ENCODE results near the gene ARL6IP6. TPM values are rescaled to one million over a fixed set of nuclear protein-coding genes. Genes with fewer than 3 reads are reported as not detected.

ARL6IP6 gene
- total RNA-seq: 10 to 100 TPM; 19.0 to 28.5 TPM
- polyA plus RNA-seq (ENCODE audit: insufficient read length in 2 of 2): 10 to 100 TPM; 39.9 to 59.5 TPM
- long read RNA-seq, donor 1, transcript ARL6IP6-201 (4 exons, 2,805 nt): major isoform, 20 of 20 reads
- long read RNA-seq, donor 1, partial matches to known transcripts: 0 of 20 reads
- long read RNA-seq, donor 1, other reads (novel, unspliced or antisense): 0 of 20 reads
- long read RNA-seq, donor 2, transcript ARL6IP6-201 (4 exons, 2,805 nt): major isoform, 13 of 15 reads
- long read RNA-seq, donor 2, partial matches to known transcripts: 0 of 15 reads
- long read RNA-seq, donor 2, other reads (novel, unspliced or antisense): 0 of 15 reads
- long read RNA-seq, donor 3, transcript ARL6IP6-201 (4 exons, 2,805 nt): major isoform, 10 of 11 reads
- long read RNA-seq, donor 3, partial matches to known transcripts: 0 of 11 reads
- long read RNA-seq, donor 3, other reads (novel, unspliced or antisense): 0 of 11 reads
- long read RNA-seq, donor 4, transcript ARL6IP6-201 (4 exons, 2,805 nt): major isoform, 28 of 29 reads
- long read RNA-seq, donor 4, partial matches to known transcripts: 0 of 29 reads
- long read RNA-seq, donor 4, other reads (novel, unspliced or antisense): 0 of 29 reads

DNA sequence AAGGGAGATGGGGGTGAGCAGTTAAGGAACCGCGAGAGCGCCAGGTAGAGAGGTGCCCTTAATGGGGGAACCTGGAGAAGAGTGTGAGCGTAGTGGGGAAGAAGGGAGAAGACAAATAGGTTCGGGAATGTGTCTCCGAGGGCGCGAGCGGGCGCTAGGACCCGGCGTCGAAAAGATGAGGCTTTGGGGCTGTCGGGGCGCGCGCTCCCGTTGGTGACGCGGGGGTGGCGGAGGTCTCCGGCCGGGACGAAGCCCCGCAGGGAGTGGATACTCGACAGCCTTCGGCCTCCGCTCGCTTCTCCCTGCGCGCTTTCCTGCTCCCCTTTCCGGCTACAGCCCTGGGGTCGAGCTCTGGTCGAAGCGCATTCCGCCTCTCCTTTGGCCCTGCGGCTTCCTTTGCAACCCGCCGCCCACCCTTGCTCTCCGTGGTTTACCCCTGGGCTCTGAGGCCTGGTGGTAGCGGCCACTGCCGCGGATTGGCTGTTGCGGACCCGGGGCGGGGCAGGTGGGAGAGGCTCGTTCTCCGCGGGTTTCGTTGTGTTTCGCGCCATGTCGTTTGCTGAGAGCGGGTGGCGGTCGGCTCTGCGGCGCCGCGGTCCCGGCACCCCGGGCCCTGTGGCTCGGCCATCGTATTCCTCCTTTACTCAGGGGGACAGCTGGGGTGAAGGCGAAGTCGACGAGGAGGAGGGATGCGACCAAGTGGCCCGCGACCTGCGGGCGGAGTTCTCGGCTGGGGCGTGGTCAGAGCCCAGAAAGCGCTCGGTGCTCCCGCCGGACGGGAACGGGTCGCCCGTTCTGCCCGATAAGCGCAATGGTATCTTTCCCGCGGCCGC lies at the start of gene ARL6IP6:
TSS of gene ARL6IP6 (plus strand) at position 545 of the 833 bp plus-strand sequence. CDS start at position 550, 5 bp downstream.
- no peaks in the 10 kb centered on the region for H3K9me3 ChIP-seq (ENCODE audit: control insufficient read depth, insufficient read depth, low read length)
- H3K27ac ChIP-seq (ENCODE audit: low read depth, low read length): peak within 1 kb of the TSS; percentile 99
- peak; percentile 84 to 98 (median 94) for DNase-seq (ENCODE audit: low read depth in 4 of 6, low spot score in 6 of 6)
- H3K4me1 ChIP-seq (ENCODE audit: control insufficient read depth, insufficient read depth, low read length): peaks cover 3% of the 10 kb centered on the region
- H3K27me3 ChIP-seq (ENCODE audit: control insufficient read depth, insufficient read depth, low read length): no peaks in the 10 kb centered on the region
- no peaks in the 10 kb centered on the region for H3K36me3 ChIP-seq (ENCODE audit: control insufficient read depth, insufficient read depth, low read length)
- WGBS (ENCODE audit: insufficient coverage): under 1% methylated on average over 87 of the region's 87 CpGs
- peak within 1 kb of the TSS; percentile 99 for H3K4me3 ChIP-seq (ENCODE audit: low read depth, low read length)

- DNase-seq (ENCODE audit: low read depth in 4 of 6, low spot score in 6 of 6): no peak
- Histone ChIP-seq H3K4me1 (ENCODE audit: control insufficient read depth, insufficient read depth, low read length) (no peaks in the 10 kb centered on the region), H3K27ac (ENCODE audit: low read depth, low read length) (no peak overlapping the region), H3K4me3 (ENCODE audit: low read depth, low read length) (no peak overlapping the region), H3K36me3 (ENCODE audit: control insufficient read depth, insufficient read depth, low read length) (peaks cover 16% of the 10 kb centered on the region), H3K9me3 (ENCODE audit: control insufficient read depth, insufficient read depth, low read length) (no peaks in the 10 kb centered on the region), H3K27me3 (ENCODE audit: control insufficient read depth, insufficient read depth, low read length) (no peaks in the 10 kb centered on the region)
- no CpG with 5 or more reads among the region's 4 CpGs for WGBS (ENCODE audit: insufficient coverage)
Observed at GRCh38 chr2:152674334-152674733, 44.1 kb upstream of the ARL6IP6 start.

DNA sequence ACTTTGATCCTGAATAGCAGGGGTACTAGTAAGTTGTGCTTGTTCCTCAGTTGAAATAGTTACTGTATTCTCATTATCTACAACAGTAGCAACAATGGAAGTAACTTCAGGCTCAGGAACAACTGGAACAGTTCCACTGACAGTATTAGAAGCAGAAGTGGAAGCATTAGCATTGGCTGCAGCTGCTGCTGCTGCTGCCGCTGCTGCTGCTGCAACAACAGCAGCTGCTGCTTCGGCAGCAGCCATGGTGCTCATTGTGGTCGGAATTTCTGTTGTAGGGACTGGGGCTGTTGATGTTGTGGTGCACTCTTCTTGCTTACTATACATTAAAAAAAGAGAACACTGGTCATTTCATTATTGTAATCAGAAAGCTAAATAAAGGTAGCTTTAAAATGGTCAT lies 42.0 kb upstream of the ARL6IP6 start:
- Histone ChIP-seq H3K36me3 (ENCODE audit: control insufficient read depth, insufficient read depth, low read length) (peaks cover 20% of the 10 kb centered on the region), H3K4me1 (ENCODE audit: control insufficient read depth, insufficient read depth, low read length) (no peaks in the 10 kb centered on the region), H3K27ac (ENCODE audit: low read depth, low read length) (no peak overlapping the region)

GRCh38 chr2:152678808-152679207 lies 39.6 kb upstream of the ARL6IP6 start:
- Histone ChIP-seq H3K4me3 (ENCODE audit: low read depth, low read length) (no peak overlapping the region), H3K27ac (ENCODE audit: low read depth, low read length) (no peak overlapping the region), H3K9me3 (ENCODE audit: control insufficient read depth, insufficient read depth, low read length) (no peaks in the 10 kb centered on the region), H3K27me3 (ENCODE audit: control insufficient read depth, insufficient read depth, low read length) (no peaks in the 10 kb centered on the region), H3K4me1 (ENCODE audit: control insufficient read depth, insufficient read depth, low read length) (no peaks in the 10 kb centered on the region), H3K36me3 (ENCODE audit: control insufficient read depth, insufficient read depth, low read length) (peaks cover 16% of the 10 kb centered on the region)
- no peak for DNase-seq (ENCODE audit: low read depth in 4 of 6, low spot score in 6 of 6)
- WGBS (ENCODE audit: insufficient coverage): no CpG with 5 or more reads among the region's 2 CpGs

More for the DNA sequence above, 42.0 kb upstream of the ARL6IP6 start:
- Histone ChIP-seq H3K9me3 (ENCODE audit: control insufficient read depth, insufficient read depth, low read length) (no peaks in the 10 kb centered on the region), H3K4me3 (ENCODE audit: low read depth, low read length) (no peak overlapping the region), H3K27me3 (ENCODE audit: control insufficient read depth, insufficient read depth, low read length) (no peaks in the 10 kb centered on the region)
- DNase-seq (ENCODE audit: low read depth in 4 of 6, low spot score in 6 of 6): no peak
- no CpG with 5 or more reads among the region's 3 CpGs for WGBS (ENCODE audit: insufficient coverage)

DNA sequence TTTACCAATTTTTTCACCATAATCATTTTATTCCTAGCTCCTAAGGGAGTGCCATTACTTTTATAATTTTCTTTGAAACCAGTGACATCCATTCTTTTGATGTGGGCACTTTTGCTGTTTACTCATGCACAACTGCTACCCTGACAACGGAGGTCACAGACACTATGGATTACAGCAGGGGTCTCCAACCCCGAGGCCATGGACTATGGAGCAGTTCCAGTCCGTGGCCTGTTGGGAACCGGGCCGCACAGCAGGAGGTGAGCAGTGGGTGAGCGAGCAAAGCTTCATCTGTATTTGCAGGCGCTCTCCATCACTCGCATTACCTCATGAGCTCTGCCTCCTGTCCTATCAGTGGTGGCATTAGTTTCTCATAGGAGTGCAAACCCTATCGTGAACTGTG lies 35.8 kb upstream of the ARL6IP6 start:
- 42% methylated on average over 8 of the region's 9 CpGs for WGBS (ENCODE audit: insufficient coverage)
- Histone ChIP-seq H3K4me3 (ENCODE audit: low read depth, low read length) (no peak overlapping the region), H3K27me3 (ENCODE audit: control insufficient read depth, insufficient read depth, low read length) (no peaks in the 10 kb centered on the region), H3K4me1 (ENCODE audit: control insufficient read depth, insufficient read depth, low read length) (no peaks in the 10 kb centered on the region), H3K36me3 (ENCODE audit: control insufficient read depth, insufficient read depth, low read length) (peaks cover 4% of the 10 kb centered on the region), H3K9me3 (ENCODE audit: control insufficient read depth, insufficient read depth, low read length) (no peaks in the 10 kb centered on the region), H3K27ac (ENCODE audit: low read depth, low read length) (no peak overlapping the region)
- peak in 1 of 6 donors; percentile 3 for DNase-seq (ENCODE audit: low read depth in 4 of 6, low spot score in 6 of 6)

- Histone ChIP-seq H3K36me3 (ENCODE audit: control insufficient read depth, insufficient read depth, low read length) (peaks cover 6% of the 10 kb centered on the region), H3K4me3 (ENCODE audit: low read depth, low read length) (no peak overlapping the region), H3K27ac (ENCODE audit: low read depth, low read length) (no peak overlapping the region), H3K27me3 (ENCODE audit: control insufficient read depth, insufficient read depth, low read length) (no peaks in the 10 kb centered on the region), H3K4me1 (ENCODE audit: control insufficient read depth, insufficient read depth, low read length) (no peaks in the 10 kb centered on the region), H3K9me3 (ENCODE audit: control insufficient read depth, insufficient read depth, low read length) (no peaks in the 10 kb centered on the region)
- DNase-seq (ENCODE audit: low read depth in 4 of 6, low spot score in 6 of 6): no peak
Observed at GRCh38 chr2:152683400-152683799, 35.0 kb upstream of the ARL6IP6 start.

DNA sequence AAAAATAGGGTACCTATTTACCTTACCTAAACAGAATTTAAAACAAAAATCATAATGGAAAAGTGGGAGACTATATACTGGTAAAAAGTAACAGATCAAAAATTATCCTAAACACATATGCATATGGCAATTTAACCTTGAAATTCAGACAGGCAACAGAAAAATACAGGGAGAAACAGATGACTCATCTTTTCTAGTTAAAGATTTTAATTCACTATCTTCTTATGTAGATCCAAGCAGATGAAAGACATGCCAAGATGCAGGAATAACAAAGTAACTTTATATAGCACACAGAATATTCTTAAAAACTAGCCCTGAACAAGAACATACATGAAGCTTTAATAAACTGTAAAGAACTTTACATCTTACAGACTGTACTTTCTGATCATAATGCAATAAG lies 32.1 kb upstream of the ARL6IP6 start:
- no peaks in the 10 kb centered on the region for H3K27me3 ChIP-seq (ENCODE audit: control insufficient read depth, insufficient read depth, low read length)
- H3K36me3 ChIP-seq (ENCODE audit: control insufficient read depth, insufficient read depth, low read length): peaks cover 2% of the 10 kb centered on the region
- H3K4me1 ChIP-seq (ENCODE audit: control insufficient read depth, insufficient read depth, low read length): no peaks in the 10 kb centered on the region
- no peak overlapping the region for H3K4me3 ChIP-seq (ENCODE audit: low read depth, low read length)
- no peak for DNase-seq (ENCODE audit: low read depth in 4 of 6, low spot score in 6 of 6)
- H3K27ac ChIP-seq (ENCODE audit: low read depth, low read length): no peak overlapping the region
- H3K9me3 ChIP-seq (ENCODE audit: control insufficient read depth, insufficient read depth, low read length): no peaks in the 10 kb centered on the region

DNA sequence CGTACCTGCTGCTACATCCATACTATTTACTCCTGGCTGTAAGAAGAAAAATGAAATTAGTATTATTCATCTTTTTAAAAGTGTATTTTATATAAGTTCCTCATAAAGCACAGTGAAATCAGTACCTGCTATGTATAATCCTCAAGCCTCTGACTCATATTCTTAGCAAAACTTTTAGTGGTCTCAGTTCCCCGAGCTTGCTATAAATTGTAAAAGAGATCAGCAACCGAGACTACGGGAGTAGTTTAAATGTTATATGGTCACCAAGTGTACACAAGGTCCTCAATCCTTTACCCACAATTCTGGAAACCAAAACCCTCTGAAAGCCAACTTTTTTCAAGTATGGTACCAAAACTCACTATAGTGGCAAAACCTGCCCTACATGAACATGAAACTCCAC lies 25.4 kb upstream of the ARL6IP6 start:
- Histone ChIP-seq H3K4me1 (ENCODE audit: control insufficient read depth, insufficient read depth, low read length) (no peaks in the 10 kb centered on the region), H3K9me3 (ENCODE audit: control insufficient read depth, insufficient read depth, low read length) (no peaks in the 10 kb centered on the region), H3K27me3 (ENCODE audit: control insufficient read depth, insufficient read depth, low read length) (no peaks in the 10 kb centered on the region), H3K4me3 (ENCODE audit: low read depth, low read length) (no peak overlapping the region), H3K36me3 (ENCODE audit: control insufficient read depth, insufficient read depth, low read length) (peaks cover 4% of the 10 kb centered on the region), H3K27ac (ENCODE audit: low read depth, low read length) (no peak overlapping the region)
- no peak for DNase-seq (ENCODE audit: low read depth in 4 of 6, low spot score in 6 of 6)
- no CpG with 5 or more reads among the region's 4 CpGs for WGBS (ENCODE audit: insufficient coverage)

- H3K27me3 ChIP-seq (ENCODE audit: control insufficient read depth, insufficient read depth, low read length): no peaks in the 10 kb centered on the region
- WGBS (ENCODE audit: insufficient coverage): 94% methylated on average over 5 of the region's 8 CpGs
- no peak overlapping the region for H3K27ac ChIP-seq (ENCODE audit: low read depth, low read length)
- H3K4me3 ChIP-seq (ENCODE audit: low read depth, low read length): no peak overlapping the region
- no peaks in the 10 kb centered on the region for H3K4me1 ChIP-seq (ENCODE audit: control insufficient read depth, insufficient read depth, low read length)
- no peak for DNase-seq (ENCODE audit: low read depth in 4 of 6, low spot score in 6 of 6)
- H3K36me3 ChIP-seq (ENCODE audit: control insufficient read depth, insufficient read depth, low read length): peaks cover 4% of the 10 kb centered on the region
- H3K9me3 ChIP-seq (ENCODE audit: control insufficient read depth, insufficient read depth, low read length): no peaks in the 10 kb centered on the region
Observed at GRCh38 chr2:152694161-152694661, 24.2 kb upstream of the ARL6IP6 start.

Data from spinal cord (tissue), 10 donors.